GM18499 (cell line): ENCODE measurements around the gene FLYWCH1.
"Not testable (repeated sequence)": the region's sequence is repeated elsewhere in the genome, so short reads cannot be mapped to it uniquely, and the experiment has no call there.

Experiments
- ATAC-seq: cut with Tn5 transposase; IDR thresholded peaks from one replicate; pipeline ENCODE4 v1.9.1; 2021; ENCODE audit warnings: moderate number of reproducible peaks; ENCODE audit not compliant: insufficient read depth, unreplicated experiment

The FLYWCH1 gene

GRCh38 chr16:2924901-2925755 lies 13.4 kb downstream of the FLYWCH1 start:
- ATAC-seq, result no peak

- ATAC-seq, result no peak
Observed at GRCh38 chr16:2925951-2926649, 14.4 kb downstream of the FLYWCH1 start.

GRCh38 chr16:2926650-2926999 lies 14.9 kb downstream of the FLYWCH1 start:
- ATAC-seq, result no peak

GRCh38 chr16:2927010-2927646 lies 15.4 kb downstream of the FLYWCH1 start:
- no peak for ATAC-seq

- ATAC-seq, result not testable (repeated sequence)
Observed at GRCh38 chr16:2928151-2928550, 16.4 kb downstream of the FLYWCH1 start.

- no peak for ATAC-seq
Observed at GRCh38 chr16:2928796-2929195, 17.1 kb downstream of the FLYWCH1 start.

GRCh38 chr16:2929693-2930092 lies 18.0 kb downstream of the FLYWCH1 start:
- ATAC-seq, result no peak

GRCh38 chr16:2930236-2930635 lies 18.5 kb downstream of the FLYWCH1 start:
- no peak for ATAC-seq

- ATAC-seq, result not testable (repeated sequence)
Observed at GRCh38 chr16:2931231-2931914, 19.6 kb downstream of the FLYWCH1 start.

GRCh38 chr16:2933136-2933535 lies 21.4 kb downstream of the FLYWCH1 start:
- no peak for ATAC-seq

GRCh38 chr16:2933701-2934100 lies 22.0 kb downstream of the FLYWCH1 start:
- ATAC-seq, result no peak

- no peak for ATAC-seq
Observed at GRCh38 chr16:2934450-2934849, 22.7 kb downstream of the FLYWCH1 start.

GRCh38 chr16:2936436-2937011 lies 24.8 kb downstream of the FLYWCH1 start:
- no peak for ATAC-seq

GRCh38 chr16:2937170-2937569 lies 25.4 kb downstream of the FLYWCH1 start:
- ATAC-seq, result no peak

GRCh38 chr16:2938206-2938605 lies 26.5 kb downstream of the FLYWCH1 start:
- no peak for ATAC-seq

GRCh38 chr16:2939968-2940367 lies 28.2 kb downstream of the FLYWCH1 start:
- ATAC-seq, result no peak

GRCh38 chr16:2942045-2942444 lies 30.3 kb downstream of the FLYWCH1 start:
- ATAC-seq, result no peak

GRCh38 chr16:2943716-2944115 lies 32.0 kb downstream of the FLYWCH1 start:
- not testable (repeated sequence) for ATAC-seq

GRCh38 chr16:2946649-2947048 lies 34.9 kb downstream of the FLYWCH1 start:
- no peak for ATAC-seq
